Activated CD4-positive, alpha-beta T cell treated with anti-CD3 and anti-CD28 coated beads, Interleukin-2, amount 50 U/mL, for 48 hours (primary cell): ENCODE results near the gene ETS2.

Experiments used
- DNase-seq, 2 experiments: peaks; one replicate each; pipeline ENCODE4 v3.0.0-alpha.2; 2020

The ETS2 gene

DNA sequence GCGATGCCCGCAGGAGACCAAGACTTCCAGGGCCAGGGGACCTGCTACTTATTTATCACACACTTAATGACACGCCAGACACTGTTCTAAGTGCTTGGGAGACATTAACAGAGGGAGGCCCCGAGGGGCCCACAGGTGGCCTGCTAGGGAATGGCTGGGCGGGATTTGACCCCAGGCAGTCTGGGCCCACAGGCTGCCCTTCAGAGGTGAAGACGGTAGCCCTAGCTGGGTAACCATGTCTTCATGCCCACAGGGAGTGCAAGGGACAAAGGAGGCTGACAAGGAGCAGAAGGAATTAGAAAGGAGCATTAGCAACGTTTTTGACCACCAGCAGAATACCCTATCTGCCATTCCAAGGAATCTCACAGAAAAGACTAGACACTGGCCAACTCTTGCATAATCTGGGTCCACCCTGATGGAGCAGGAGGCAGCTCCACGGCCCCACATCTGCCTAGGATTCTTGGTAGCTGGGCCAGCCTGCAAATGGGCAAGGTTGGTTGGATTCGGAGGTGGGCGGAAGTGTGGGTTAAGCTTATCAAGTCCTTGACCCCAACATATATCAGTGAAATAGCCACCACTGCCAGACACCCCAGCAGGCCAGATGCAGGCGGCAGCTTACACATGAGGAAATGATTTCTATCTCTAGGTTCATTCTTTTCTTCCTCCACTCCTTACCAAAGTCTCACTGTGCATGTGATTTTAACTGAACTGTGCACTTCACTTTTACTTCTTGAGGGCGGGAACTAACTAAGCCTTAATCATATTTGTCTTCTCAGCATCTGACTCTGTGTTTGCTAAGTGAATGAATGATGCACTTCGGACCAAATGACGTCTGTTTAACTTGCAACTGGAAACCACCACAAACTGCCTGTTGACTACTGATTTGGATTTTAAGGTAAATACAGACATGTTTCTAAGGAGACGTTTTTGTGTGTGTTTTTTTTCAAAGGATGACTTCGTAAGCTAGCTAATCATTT is 3.4 kb upstream of the ETS2 start:
- no peak for DNase-seq

DNA sequence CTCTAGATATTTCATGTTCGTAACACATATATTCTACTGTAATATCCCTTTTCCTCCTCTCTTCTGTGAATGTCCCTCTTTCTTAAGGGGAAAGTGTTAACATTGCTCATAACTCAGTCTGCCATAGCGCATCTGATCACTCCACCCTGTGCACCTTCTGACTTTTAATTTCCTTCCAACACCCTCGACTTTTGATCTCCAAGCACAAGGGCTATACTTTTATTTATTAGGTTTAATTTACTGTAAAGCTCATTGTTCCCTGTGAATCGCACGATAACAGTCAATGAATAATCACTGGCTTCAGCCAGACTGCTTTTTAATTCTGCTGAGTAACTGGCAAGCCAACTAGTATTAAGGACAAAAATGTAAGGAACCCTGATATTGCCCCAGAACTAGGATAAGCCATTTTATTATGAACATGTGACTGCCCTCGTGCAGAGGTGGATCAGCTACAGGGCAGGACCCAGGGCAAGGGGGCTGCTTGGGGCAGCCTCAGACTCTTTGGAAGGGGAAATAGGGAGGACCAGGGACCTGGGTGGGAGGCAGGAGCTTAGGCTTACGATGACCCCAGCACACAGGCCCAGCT is 2.6 kb upstream of the ETS2 start:
- no peak for DNase-seq

DNA sequence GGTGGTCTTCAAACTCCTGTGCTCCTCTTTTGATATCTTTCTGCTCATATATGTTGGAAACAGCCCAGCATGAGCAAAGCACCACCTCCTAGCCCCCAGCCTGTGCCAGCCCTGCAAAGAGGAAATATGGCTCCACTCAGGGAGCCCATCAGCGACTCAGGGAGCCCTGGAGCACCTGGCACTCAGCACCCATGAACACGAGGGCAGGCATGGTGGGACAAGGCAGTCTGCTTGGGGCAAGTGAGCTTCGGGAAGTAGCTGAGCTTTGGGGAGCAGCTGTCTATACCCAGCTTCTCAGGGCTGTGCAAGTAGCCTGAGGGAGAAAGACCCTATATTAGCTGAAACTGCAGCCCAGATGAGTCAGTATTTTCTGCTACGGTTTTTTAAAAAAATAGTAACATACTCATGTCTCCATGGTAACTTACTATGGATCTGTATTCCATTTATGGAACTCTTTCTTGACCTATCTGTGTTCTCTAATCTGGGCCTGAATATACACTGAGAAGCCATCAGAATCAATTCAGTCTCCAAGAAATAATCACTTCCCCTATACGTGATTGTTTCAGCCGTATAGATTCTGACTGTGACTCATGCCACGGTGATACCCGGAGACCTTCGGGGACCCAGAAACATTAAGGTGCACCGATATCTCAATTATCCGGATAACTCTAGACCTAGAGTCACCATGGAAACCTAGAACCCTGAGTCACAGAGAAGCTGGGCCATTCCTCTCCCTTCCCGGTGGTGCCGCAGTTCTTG is 1.5 kb upstream of the ETS2 start:
- DNase-seq = peak in 1 of 2 experiments; percentile 21

DNA sequence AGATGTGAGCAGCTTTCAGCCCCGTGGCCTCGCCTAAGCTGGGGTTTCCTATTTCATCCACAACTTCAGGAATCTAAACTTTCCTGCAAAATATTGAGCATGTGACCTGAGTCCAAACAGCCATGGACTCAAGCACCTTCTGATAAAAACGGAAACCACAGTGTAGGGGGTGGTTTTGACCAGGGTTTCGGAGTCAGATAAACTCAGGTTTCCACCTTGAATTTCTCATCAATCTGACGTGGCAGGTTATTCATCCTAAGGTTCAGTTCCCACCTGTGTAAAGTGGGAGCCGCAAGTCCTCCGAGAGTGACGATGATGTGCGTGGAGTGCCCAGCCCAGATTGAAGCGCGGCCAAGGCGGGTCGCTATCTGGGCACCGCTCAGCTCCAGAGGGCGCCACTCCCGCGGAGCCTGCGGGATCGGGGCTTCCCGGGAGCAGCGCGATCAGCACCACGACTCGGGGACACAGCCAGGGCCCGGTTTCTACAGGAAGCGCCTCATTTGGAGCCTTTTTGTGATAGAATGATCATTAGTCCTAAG is 871 bp upstream of the ETS2 start:
- DNase-seq = peak; percentile 55 to 69

DNA sequence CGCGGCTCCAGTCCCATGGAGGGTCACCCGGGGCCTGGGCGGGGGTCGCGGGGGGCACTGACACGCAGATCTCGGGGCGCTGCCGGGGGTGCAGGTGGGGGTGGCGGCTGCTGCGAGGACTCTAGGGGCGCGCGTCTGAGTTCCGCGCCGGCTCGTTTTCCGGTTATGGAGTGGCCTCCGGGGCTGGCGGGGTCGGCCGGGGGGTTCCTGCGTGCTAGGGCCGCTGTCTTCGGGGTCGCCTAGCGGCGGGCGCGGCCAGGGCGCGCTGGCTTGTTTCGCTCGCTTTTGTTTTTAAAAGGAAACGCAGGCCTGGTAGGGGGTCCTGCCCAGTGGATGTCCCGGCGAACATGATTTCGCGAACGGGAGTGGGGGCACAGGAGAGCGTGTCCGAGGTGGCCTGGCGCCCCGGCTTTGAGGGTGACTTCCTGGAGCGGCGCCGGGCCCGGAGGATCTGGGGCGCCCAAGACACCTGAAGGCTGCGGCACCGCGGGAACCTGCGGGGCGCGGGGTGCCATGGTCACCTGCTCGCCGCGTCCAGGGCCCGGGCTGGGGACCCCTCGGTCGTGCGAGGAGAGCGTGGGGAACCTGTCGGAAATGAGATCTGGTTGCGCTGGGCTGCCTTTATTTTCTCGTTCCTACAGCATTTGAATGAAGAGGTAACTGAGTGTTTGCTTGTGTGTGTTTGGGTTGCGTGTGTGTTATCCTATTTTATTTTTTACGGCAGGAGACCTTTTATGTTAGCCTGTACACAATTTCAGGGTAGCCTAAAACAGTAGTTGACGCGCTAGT is 618 bp downstream of the ETS2 start:
- DNase-seq = peak; percentile 31 to 39

DNA sequence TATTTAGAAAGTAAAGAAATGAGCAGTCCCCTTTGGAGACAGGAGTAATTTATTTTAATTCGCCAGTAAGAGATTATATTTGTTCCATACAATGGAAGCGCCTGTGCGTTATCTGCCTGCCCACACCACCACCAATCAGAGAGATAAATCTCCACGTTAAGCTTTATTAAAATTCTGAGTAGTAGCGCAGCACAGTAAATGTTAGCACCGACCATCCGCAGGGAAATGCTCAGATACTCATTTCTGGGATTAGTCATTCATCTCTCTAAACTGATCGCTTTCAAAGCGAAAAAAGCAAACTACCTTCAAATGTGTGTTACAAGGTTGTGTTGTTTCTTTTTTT is 1.2 kb downstream of the ETS2 start:
- peak; percentile 18 to 35 for DNase-seq

DNA sequence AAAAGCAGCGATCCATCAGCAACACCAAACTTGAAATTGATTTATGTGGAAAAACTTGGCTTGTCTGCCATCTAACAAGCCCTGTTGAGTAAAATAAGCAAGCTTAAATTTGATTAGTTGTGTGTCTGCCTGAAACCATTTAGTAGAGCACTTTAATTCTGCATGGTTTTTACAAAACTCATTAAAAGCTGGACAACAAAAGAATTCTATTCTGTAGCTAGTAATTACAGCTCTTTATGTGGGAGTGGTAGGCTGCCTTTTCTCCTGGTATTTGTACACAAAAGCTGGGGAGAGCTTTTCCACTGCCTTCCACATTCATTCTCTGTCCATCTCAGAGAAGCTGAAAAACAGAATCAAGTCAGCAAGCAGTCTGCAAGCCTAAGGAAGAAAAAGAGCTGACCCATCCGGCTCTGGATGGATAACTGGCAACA is 1.7 kb downstream of the ETS2 start:
- DNase-seq = no peak

DNA sequence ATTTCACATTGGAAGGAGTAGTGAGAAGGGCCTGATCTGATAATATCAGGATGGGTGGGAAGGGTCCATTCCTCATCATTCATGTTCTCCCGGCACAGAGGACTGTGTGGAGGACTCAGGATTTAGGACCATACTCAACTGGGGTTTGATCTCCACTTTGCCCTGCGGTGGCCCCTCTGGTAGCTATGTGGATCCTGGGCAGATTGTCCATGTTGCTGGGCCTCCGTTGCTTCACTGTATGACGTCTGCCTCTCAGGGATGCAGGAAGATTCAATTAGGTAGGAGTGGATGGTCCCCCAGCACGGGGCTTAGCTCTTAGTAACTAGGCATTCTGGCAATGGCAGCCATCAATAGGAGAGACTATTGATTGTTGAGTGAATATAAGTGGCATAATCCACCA is 2.3 kb downstream of the ETS2 start:
- DNase-seq = no peak

DNA sequence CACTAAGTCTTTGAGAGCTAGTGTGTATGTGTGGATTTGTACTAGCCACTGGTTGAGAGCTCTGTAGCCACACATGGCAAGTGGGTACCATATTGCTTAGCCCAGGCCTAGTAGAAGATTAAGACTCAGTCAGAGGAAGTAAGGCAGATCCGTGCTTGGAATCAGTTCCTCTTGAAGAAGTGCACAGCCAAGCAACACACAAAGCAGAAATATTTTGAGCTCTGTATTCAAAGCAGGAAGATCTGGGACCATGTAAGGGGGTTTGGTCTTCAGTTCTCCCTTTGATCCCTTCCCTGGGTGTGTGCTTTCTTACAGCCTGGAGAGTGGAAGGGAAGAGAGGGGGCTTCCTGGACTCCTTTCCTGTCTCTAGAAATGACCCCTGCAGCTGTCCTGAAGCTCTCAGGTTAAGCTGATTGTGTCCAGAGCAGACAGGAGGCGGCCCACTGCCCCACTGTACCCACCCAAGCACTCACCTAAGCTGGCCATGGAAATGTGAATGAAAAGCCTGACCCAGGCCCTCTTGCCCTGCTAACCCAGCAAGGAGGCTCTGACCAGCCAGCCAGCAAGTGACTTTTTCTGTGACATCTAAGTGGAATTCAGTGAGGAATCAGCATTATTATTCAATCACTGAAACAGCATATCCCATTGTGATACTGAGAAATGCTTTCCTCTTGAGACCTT is 3.6 kb downstream of the ETS2 start:
- no peak for DNase-seq

DNA sequence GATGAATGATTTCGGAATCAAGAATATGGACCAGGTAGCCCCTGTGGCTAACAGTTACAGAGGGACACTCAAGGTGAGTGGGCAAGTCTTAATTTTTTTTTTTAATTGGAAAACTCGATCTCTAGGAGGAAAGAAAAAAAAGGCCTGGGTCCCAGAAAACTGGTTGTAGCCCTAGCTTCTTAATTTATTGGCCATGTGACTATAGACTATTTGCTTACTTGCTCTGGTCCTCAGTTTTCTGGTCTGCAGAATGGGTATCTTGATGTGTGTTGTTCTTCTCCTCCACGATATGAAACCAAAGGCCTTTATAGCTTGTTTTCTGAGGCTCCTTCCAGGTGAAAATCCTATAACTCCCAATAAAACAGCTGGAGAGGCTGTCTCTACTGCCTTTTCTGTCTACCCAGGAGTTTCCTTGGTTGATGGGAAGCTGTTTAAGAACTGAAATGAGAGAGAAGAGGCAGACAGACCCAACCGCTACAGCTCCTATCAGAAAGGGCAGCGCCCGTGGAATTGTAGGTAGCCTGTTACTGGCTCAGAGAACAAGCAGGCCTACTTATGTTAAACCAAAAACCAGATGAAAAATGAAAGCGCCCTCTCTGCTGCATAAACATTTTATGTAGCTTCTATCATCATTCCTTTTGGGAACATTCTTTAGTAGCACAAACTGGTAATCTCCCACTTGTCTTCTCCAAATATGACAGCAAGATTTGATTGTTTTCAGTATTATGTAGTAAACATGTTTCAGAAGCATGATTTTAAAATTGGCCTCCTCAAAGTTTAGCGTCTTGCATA is 4.5 kb downstream of the ETS2 start:
- no peak for DNase-seq

DNA sequence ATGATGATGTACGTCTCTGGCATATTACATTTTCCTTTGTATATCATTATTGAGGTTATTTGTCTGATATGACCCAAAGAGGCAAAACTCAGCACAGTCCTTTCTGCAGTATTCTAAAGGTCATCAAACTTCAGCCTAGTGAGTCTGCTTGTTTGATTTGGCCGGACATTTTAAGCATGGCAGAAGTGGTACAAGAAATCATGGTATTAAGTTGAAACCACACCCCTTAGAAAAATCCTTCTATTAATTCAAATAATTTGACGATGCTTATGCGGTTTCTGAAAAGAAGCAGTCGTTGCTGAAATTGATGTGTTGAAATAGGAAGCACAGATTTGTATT is 5.1 kb downstream of the ETS2 start:
- no peak for DNase-seq

DNA sequence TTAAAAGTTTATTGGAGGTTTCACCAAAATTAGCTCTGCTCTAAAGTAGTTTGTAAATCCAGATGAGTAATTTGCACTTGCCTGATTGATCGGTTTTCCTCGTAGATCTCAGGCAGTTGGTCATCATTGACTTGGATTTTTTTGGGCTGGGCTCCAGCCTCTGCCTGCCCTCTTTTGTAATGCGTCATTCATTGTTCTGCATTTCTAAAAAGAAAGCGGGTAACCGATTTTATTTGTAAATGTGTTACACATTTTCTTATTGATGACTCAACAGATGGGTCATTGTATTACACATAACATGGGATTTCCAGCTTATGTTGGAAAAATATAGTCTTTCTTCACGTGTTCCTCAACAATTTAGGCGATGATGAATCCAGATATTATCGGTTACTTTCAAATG is 5.5 kb downstream of the ETS2 start:
- DNase-seq = no peak

DNA sequence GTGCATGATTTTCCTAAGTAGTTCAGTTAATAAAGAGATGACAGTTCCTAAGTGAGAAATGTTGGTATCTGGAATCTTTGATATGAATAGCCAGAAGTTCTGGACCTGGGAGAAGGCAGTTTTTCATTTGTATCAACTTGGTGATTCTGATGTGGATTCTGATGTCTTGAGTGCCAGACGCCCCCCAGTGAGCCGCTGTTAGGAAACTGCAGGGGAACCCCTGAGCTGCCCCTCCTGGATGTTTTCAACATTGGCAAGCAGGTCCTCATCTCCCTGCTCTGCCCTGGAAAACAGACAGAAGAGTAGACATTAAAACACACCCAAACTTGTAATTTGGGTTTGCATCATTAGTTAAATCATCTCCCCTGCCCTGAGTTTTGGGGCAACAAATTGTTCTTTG is 7.4 kb downstream of the ETS2 start:
- DNase-seq = no peak

DNA sequence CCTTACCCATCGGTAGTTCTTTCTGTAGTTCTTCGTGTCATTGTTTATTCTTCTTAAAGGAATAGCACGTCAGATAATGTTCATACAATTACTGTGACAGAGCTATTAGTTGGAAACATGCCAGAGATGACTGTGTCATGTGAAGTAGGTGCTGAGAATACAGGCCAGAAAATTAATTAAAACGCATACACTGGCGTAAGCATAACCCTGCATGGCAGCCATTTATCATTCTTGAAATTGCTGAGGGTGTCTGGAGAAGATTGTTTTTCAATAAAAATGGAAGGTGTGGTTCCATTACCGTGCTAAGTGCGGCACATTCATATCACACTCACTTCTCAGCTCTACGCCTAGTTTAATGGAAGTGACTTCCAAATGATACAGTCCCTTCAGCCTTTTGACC is 7.8 kb downstream of the ETS2 start:
- no peak for DNase-seq

DNA sequence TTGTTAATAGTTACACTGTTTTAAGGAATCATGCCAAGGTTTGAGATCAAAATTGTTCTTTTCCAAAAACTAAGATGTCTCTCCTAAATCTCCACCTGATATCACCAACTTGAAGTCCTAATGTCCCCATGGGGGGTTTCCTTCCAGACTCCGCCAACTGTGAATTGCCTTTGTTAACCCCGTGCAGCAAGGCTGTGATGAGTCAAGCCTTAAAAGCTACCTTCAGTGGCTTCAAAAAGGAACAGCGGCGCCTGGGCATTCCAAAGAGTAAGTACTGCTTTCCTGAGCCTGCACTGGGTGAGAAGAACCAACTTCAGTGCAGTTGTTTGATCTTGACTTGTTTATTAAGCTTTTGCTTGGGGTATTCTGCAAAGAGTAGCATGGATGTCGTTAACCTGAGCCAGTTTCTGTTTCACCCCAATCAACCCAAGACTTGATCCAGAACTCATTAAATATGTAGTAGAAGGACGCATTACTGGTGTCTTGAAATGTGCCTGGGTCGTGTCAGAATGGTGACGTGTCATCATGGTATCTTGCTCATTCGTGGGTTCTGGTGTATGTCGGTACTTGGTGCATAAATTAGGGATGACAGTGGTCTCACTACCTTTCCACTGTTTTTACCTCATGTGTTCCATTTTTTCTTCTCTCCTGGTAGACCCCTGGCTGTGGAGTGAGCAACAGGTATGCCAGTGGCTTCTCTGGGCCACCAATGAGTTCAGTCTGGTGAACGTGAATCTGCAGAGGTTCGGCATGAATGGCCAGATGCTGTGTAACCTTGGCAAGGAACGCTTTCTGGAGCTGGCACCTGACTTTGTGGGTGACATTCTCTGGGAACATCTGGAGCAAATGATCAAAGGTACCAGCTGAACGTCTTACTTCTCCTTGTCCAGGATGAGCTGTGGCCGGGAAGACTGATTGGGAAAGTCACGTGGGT is 8.7 kb downstream of the ETS2 start:
- DNase-seq = no peak

DNA sequence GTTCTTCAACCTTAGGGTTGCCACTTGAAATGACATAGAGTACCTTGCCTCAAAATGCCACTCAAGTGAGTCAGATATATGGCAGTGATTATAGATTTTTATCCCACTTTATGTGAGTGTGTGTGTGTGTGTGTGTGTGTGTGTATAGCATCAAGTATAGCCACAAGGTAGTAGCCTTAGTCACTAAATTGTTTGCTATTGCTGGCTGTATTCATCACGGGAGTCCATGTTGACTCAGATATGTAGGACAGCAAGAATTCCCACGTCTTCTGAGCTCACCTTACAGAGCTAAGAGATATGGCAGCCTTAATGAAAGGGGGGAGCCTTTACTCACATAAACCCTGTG is 9.3 kb downstream of the ETS2 start:
- no peak for DNase-seq

DNA sequence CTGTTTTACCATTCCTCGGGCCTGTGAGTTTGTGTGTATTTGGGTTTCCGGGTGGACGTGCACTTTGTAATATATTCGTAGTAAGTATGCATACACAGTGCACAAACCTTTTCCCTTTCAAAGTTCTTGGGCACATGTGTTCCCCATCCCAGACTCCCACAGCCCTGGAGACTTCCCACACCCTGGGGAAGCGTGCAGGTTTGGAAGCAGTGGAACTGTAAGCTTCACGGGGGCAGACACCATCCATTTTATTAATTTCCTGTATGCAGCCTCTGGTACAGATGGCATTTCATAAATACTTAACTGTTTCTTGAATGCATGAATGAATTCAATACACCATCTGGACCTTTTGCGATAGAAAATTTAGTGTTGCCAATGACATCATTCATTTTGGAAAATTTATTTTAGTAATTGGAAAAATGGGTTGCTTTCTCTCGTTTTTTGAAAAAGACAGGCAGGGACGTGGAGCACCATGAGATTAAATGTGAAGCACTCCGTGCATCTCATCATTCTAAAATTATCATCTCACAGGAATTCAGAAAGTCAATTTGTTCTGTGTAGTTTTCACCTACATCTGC is 10.8 kb downstream of the ETS2 start:
- DNase-seq = no peak

DNA sequence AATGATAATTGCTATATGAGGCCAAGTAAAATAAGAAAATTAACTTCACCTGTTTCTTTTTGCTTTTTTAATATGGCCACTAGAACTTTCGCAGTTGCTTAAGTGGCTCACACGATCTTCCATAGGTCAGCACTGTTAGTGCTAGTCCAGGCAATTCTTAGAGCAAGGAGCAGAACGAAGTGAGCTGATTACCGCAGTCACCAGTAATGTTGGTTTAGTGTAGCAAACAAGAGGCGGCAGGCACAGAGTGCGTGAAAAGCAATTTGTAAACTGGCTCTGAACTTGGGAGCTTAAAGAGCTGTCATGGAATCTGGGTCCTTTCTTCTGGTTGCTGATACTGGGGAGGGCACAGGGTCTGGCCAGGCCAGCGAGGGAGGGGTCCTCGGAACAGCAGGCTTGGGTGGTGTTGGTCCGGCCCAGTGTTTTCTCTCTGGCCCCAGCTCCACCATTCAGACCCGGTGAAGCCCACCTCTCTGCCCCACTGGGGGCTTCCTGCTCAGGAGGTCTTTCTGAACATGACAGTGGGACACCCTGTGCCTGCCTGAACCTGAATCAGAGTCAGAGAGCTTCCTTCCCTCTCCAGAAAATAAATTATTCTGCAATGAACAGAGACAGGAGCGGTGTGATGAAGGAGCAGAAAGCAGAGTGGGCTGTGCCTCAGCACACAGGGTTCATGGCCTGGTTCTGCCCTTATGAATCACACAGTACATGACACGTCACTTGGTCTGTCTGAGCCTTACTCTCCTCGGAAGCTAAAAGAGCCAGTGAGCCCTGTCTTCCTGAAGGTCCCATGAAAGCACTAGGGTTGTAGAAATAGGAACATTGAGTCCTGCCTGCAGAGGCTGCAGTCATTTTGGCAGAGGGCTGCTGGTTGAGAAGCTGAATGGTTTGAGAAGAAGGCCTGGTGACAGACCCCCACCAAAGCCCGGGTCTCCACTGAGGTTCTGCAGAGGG is 11.9 kb downstream of the ETS2 start:
- no peak for DNase-seq

DNA sequence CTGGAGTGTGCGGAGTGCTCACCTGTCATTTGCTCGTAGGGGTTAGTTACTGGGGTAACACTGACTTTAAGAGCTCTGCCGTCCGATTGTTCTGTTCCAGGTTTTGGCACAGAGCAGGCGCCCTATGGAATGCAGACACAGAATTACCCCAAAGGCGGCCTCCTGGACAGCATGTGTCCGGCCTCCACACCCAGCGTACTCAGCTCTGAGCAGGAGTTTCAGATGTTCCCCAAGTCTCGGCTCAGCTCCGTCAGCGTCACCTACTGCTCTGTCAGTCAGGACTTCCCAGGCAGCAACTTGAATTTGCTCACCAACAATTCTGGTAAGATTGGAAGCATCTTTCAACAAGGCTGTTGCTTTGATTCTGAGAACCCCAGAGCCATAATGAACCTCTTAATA is 12.6 kb downstream of the ETS2 start:
- no peak for DNase-seq
